Body of pancreas (tissue), 4 donors: ENCODE data around the gene SLC20A1. TPM values are rescaled to one million over a fixed set of nuclear protein-coding genes. Genes with fewer than 3 reads are reported as not detected.

ENCODE experiments used
- ATAC-seq: fragments of 150-250 bp; one replicate; pipeline ENCODE4 v1.9.1; 2016
- DNase-seq, 4 donors: peaks; one replicate each; pipeline ENCODE4 v3.0.0-alpha.2; 2019
- H3K27ac ChIP-seq, 4 donors: fragments of 200-600 bp; sonication (generic); 1 replicate in 3 of 4; 2 replicates in 1 of 4; pipeline versions ENCODE4 v1.5.1 to v1.6.1; 2016 to 2019; ENCODE audit warnings: mild to moderate bottlenecking in 1 of 4, mixed read lengths in 1 of 4, moderate library complexity in 1 of 4
- H3K27me3 ChIP-seq, 2 donors: fragments of 200-600 bp; sonication (generic); one replicate each; pipeline ENCODE4 v1.6.0; 2016; ENCODE audit warnings: mild to moderate bottlenecking in 1 of 2
- H3K36me3 ChIP-seq, 2 donors: fragments of 200-600 bp; sonication (generic); replicated peaks in 1 of 2; 2 replicates each; pipeline ENCODE4 v1.5.1; 2016; ENCODE audit warnings: low read depth in 2 of 2; ENCODE audit not compliant: insufficient read depth in 1 of 2
- H3K4me1 ChIP-seq: fragments of 200-600 bp; sonication (generic); one replicate; pipeline ENCODE4 v1.6.0; 2016
- H3K4me3 ChIP-seq, 2 donors: fragments of 200-600 bp; sonication (generic); 1 replicate in 1 of 2; 2 replicates in 1 of 2; pipeline ENCODE4 v1.5.1; 2016 to 2019
- H3K9me3 ChIP-seq, 3 donors: fragments of 200-600 bp; sonication (generic); 1 replicate in 2 of 3; 2 replicates in 1 of 3; pipeline ENCODE4 v1.5.1; 2016
- POLR2A ChIP-seq, 3 donors: fragments of 450-650 bp; IDR thresholded peaks; one replicate each; pipeline ENCODE4 v1.6.1; 2016; ENCODE audit warnings: antibody characterized with exemption in 3 of 3, mild to moderate bottlenecking in 2 of 3
- WGBS, 2 donors: methylation state at CpG; one replicate each; pipeline ENCODE4 v1.1.5; 2017; 5-methylcytosine and 5-hydroxymethylcytosine counted together
- intact Hi-C: fragments of 100-400 bp; cut with DNase I; formaldehyde crosslinking; loops from one replicate; pipeline ENCODE4 v1.15.1; 2023
- total RNA-seq, 2 donors: library from RNA; depleted of rRNA; stranded (reverse); fragments of >200 nt; gene quantifications; one replicate each; pipeline ENCODE4 v1.1.0, GENCODE V29; 2016
- TF ChIP-seq, protein P1 (sequence below), 7 experiments: fragments of 450-650 bp in 4 of 7; fragments of 200-600 bp in 3 of 7; sonication (generic) in 3 of 7; IDR thresholded peaks; one replicate each; pipeline ENCODE4 v1.5.1; 2016 to 2019; ENCODE audit warnings: antibody characterized with exemption in 7 of 7

Gene SLC20A1
- total RNA-seq, 2 donors from 2014 or later: 20.5 to 50.1 TPM

DNA sequence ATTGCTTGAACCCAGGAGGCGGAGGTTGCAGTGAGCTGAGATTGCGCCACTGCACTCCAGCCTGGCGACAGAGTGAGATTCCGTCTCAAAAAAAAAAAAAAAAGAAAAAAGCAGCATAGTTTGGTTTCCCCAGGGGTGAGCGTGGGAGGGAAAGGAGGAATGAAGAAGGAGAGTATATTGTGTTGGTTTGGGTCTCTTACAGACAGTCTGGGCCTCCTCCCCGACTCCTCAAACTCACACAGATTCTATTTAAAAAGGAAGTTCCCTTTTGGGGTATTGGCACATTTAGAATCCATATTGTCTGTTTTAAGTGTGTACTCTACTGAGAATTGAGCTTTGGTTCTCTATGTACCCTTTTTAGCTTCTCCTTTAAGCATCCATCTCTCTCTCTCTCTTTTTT lies 27.4 kb upstream of the SLC20A1 start:
- intact Hi-C loops: no loop called here
- TF ChIP-seq, protein P1, sequence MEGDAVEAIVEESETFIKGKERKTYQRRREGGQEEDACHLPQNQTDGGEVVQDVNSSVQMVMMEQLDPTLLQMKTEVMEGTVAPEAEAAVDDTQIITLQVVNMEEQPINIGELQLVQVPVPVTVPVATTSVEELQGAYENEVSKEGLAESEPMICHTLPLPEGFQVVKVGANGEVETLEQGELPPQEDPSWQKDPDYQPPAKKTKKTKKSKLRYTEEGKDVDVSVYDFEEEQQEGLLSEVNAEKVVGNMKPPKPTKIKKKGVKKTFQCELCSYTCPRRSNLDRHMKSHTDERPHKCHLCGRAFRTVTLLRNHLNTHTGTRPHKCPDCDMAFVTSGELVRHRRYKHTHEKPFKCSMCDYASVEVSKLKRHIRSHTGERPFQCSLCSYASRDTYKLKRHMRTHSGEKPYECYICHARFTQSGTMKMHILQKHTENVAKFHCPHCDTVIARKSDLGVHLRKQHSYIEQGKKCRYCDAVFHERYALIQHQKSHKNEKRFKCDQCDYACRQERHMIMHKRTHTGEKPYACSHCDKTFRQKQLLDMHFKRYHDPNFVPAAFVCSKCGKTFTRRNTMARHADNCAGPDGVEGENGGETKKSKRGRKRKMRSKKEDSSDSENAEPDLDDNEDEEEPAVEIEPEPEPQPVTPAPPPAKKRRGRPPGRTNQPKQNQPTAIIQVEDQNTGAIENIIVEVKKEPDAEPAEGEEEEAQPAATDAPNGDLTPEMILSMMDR (IDR thresholded peaks at IDR 0.05): no peak
- TF ChIP-seq POLR2A (IDR thresholded peaks at IDR 0.05): no peak
- no peak overlapping the region for H3K4me3 ChIP-seq
- ATAC-seq: no peak
- no peaks in the 10 kb centered on the region for H3K36me3 ChIP-seq
- H3K27ac ChIP-seq: no peak overlapping the region
- no peak for DNase-seq
- no peaks in the 10 kb centered on the region for H3K9me3 ChIP-seq
- no peaks in the 10 kb centered on the region for H3K27me3 ChIP-seq
- 80 to 87% methylated on average over 6 of the region's 6 CpGs for WGBS, 2 donors
- peaks cover 6% of the 10 kb centered on the region for H3K4me1 ChIP-seq

DNA sequence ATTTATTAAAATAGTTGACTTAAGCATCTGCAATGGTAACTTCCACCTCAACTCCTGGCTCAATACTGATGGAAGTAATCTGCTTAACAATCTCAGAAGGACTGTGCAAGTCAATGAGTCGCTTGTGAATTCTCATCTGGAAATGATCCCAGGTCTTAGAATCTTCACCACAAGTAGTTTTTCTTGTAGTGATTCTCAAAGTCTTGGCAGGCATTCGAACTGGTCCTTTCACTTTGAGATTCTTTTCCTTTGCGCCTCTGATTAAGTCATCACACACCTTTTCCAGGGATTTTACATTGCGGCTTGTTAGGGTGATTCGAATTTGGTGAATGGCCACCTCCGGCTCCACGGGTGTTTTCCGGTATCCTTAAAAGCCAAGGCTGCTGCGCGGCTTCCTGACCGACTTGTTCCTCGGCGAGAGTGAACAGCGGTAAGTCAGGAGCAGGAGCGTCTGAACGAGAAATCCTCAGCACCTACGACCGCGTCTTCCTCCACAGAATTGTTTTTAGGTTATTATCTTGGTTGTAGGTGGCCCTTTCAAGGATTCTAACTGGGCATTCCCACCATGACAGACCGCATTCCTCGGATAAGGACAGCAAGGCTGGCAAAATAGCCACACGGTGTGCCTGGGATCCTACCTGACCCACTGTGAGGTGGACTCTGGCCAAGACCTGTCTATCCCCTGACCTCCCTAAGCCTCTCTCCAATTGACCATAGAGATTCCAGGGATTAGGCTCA lies 23.8 kb upstream of the SLC20A1 start:
- Histone ChIP-seq H3K27ac (no peak overlapping the region), H3K36me3 (no peaks in the 10 kb centered on the region), H3K4me3 (no peak overlapping the region), H3K9me3 (no peaks in the 10 kb centered on the region), H3K4me1 (peaks cover 5% of the 10 kb centered on the region), H3K27me3 (no peaks in the 10 kb centered on the region)
- ATAC-seq: no peak
- no peak for TF ChIP-seq POLR2A (IDR thresholded peaks at IDR 0.05)
- TF ChIP-seq, protein P1 (IDR thresholded peaks at IDR 0.05): no peak
- intact Hi-C loops: loop anchor here (10.0 kb wide), 1 partner anchor 103 kb away; the partner anchor contains the start of gene NT5DC4
- no peak for DNase-seq
- 83 to 86% methylated on average over 22 of the region's 22 CpGs for WGBS, 2 donors

DNA sequence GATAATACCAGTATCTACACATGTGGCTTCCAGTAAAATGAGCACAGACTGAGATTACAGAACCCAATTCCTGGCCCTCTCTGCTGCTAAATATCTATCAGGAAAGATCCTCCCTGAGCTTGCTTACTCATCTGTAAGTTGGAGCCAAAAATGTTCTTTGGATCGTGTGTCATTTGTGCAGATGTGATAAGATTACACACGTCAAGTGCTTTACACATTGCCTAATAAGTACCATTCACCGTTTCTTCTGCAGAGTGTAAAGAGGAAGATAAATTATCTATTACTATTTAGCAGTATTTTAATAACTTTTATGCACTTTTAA lies 23.2 kb upstream of the SLC20A1 start:
- DNase-seq: no peak
- TF ChIP-seq, protein P1 (IDR thresholded peaks at IDR 0.05): no peak
- no peak for TF ChIP-seq POLR2A (IDR thresholded peaks at IDR 0.05)
- Histone ChIP-seq H3K9me3 (no peaks in the 10 kb centered on the region), H3K36me3 (no peaks in the 10 kb centered on the region), H3K4me3 (no peak overlapping the region), H3K27me3 (no peaks in the 10 kb centered on the region), H3K4me1 (no peaks in the 10 kb centered on the region), H3K27ac (no peak overlapping the region)
- 38 to 46% methylated on average over 3 of the region's 3 CpGs for WGBS, 2 donors
- intact Hi-C loops: loop anchor here (10.0 kb wide), 1 partner anchor 102 kb away; the partner anchor contains the start of gene NT5DC4
- peak; percentile 38 for ATAC-seq

DNA sequence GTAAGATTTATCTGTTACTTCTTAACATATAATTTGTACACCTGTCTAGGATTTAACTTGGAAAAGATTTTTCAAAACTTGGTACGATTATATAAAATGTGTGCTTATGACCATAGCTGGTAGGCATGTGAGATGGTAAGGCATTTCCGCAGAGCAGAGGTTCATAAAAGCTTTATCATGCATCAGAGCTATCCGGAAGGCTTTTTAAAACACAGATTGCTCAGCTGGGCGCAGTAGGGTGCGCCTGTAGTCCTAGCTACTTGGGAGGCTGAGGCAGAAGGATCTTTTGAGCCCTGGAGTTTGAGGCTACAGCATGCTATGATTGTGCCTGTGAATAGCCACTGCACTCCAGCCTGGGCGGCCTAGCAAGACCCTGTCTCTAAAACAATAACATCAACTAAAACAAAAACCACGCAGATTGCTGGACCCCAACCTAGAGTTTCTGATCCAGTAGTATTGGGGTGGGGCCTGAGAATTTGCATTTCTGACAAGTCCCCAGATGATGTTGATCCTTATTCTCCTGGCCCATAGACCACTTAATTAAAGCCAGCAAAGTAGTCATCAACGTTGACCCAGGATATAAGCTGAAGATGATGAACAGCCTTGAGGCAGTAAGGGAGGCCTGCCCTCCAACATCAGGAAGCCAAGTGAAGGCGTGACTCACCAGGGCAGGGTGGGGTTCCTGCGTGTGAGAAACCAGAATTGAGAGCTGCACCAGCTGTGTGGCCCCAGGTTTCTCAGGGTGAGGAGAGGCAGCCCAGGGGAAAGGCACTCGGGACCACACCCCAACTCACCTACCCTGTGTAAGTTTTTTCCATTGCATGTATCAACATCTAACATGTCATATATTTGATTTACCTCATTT lies 21.6 kb upstream of the SLC20A1 start:
- Histone ChIP-seq H3K4me1 (no peaks in the 10 kb centered on the region), H3K9me3 (no peaks in the 10 kb centered on the region), H3K4me3 (no peak overlapping the region), H3K27me3 (no peaks in the 10 kb centered on the region), H3K27ac (no peak overlapping the region), H3K36me3 (no peaks in the 10 kb centered on the region)
- ATAC-seq (no peak), DNase-seq (peak in 1 of 4 donors; percentile 37)
- intact Hi-C loops: loop anchor here (10.0 kb wide), 1 partner anchor 101 kb away; the partner anchor contains the start of gene NT5DC4
- 82 to 85% methylated on average over 11 of the region's 11 CpGs for WGBS, 2 donors
- TF ChIP-seq, protein P1 (IDR thresholded peaks at IDR 0.05): no peak
- TF ChIP-seq POLR2A (IDR thresholded peaks at IDR 0.05): no peak
